Pancreas (tissue), 10 donors: ENCODE measurements around the gene S100P. TPM values are rescaled to one million over a fixed set of nuclear protein-coding genes. Genes with fewer than 3 reads are reported as not detected.
A peak's percentile ranks its signal among the peaks of the same experiment; 100 is the strongest.

ENCODE experiments used
- ATAC-seq, 4 donors: fragments of 200-7000 bp; cut with Tn5 transposase; one replicate each; pipeline versions ENCODE4 v1.8.0 to v1.9.1; 2020; ENCODE audit warnings: mild to moderate bottlenecking in 4 of 4, moderate library complexity in 4 of 4
- DNase-seq, 6 donors: peaks; one replicate each; pipeline ENCODE4 v3.0.0-alpha.2; 2020
- FAIRE-seq: peaks from 2 replicates; lab custom pipeline; 2012; peaks lifted over from hg19 to GRCh38; lab: Jason Lieb, UNC
- H3K27ac ChIP-seq, 4 donors: fragments of 200-600 bp; sonication (generic); 1 replicate in 3 of 4; 2 replicates in 1 of 4; pipeline versions ENCODE4 v1.5.0 to v1.8.0; 2020
- H3K27me3 ChIP-seq, 4 donors: fragments of 200-600 bp; one replicate each; pipeline ENCODE4 v1.8.0; 2021
- H3K36me3 ChIP-seq, 3 donors: fragments of 200-600 bp; sonication (generic) in 1 of 3; one replicate each; pipeline versions ENCODE4 v1.5.0 to v1.8.0; 2020 to 2021
- H3K4me1 ChIP-seq, 3 donors: fragments of 200-600 bp; one replicate each; pipeline ENCODE4 v1.8.0; 2021
- H3K4me3 ChIP-seq, 4 donors: fragments of 200-600 bp; sonication (generic) in 2 of 4; one replicate each; pipeline versions ENCODE4 v1.5.0 to v1.8.0; 2020 to 2021
- H3K9me3 ChIP-seq, 4 donors: fragments of 200-600 bp; one replicate each; pipeline ENCODE4 v1.8.0; 2021
- WGBS, 2 donors: extraction: QIAGEN DNeasy Blood & Tissue Kit; methylation state at CpG; one replicate each; pipeline ENCODE4 v1.1.7; 2013; 5-methylcytosine and 5-hydroxymethylcytosine counted together
- intact Hi-C, 3 donors: fragments of 100-400 bp; cut with DNase I; formaldehyde crosslinking; loops; one replicate each; pipeline versions ENCODE4 v1.11.1 to v1.14.2; 2022
- polyA plus RNA-seq, 2 donors: library from polyadenylated mRNA; stranded (reverse); fragments of 200-250 nt; gene quantifications; one replicate each; pipeline ENCODE4 v1.2.3, GENCODE V29; 2013
- total RNA-seq, 6 donors: library from RNA; stranded (reverse); fragmentation: NEBNext Ultra II Directional in 4 of 6; extraction: Animal tissue kit (Norgen Biotek cat#: 25700) in 4 of 6; gene quantifications; one replicate each; pipeline versions ENCODE4 v1.2.1 to v1.2.4, GENCODE V29; 2021 to 2023
- TF ChIP-seq, protein P1 (sequence below), 4 donors: fragments of 200-600 bp; sonication (generic) in 3 of 4; IDR thresholded peaks; one replicate each; pipeline versions ENCODE4 v1.5.0 to v1.8.0; 2021; ENCODE audit warnings: antibody characterized with exemption in 4 of 4
- donor health status: healthy with polysubstance abuse.
- donor health status: DM: no; HTN: no; CAD: no; lungs with moderate emphysema.
- donor health status: DM: no; HTN: no; CAD: no.
- donor health status: control.
- donor health status: control.
- donor health status: Bipolar disorder and iron deficiency.
- donor health status: DM: yes; HTN: yes; CAD: no.
- donor health status: DM: no; HTN: no; CAD: no.
- donor health status: DM: no; HTN: no; CAD: no.
- donor health status: DM: yes; HTN: yes; CAD: no.

Gene S100P
- total and polyA plus RNA-seq, 8 donors = 0.42 to 15.7 (median 1.5) TPM; not detected in 4

GRCh38 chr4:6658597-6659075 is 35.0 kb upstream of the S100P start:
- Histone ChIP-seq H3K4me1 (no peaks in the 10 kb centered on the region), H3K9me3 (no peaks in the 10 kb centered on the region), H3K4me3 (peak overlapping the region; percentile 10 to 31 (median 12)), H3K27ac (no peak overlapping the region), H3K36me3 (no peaks in the 10 kb centered on the region), H3K27me3 (no peaks in the 10 kb centered on the region)
- 27 to 33% methylated on average over 52 of the region's 52 CpGs for WGBS, 2 donors
- ATAC-seq (peak; percentile 35 to 87 (median 74)), FAIRE-seq (no peak), DNase-seq (peak in 2 of 6 donors; percentile 58 to 66)
- intact Hi-C loops = no loop called here
- TF ChIP-seq, protein P1, sequence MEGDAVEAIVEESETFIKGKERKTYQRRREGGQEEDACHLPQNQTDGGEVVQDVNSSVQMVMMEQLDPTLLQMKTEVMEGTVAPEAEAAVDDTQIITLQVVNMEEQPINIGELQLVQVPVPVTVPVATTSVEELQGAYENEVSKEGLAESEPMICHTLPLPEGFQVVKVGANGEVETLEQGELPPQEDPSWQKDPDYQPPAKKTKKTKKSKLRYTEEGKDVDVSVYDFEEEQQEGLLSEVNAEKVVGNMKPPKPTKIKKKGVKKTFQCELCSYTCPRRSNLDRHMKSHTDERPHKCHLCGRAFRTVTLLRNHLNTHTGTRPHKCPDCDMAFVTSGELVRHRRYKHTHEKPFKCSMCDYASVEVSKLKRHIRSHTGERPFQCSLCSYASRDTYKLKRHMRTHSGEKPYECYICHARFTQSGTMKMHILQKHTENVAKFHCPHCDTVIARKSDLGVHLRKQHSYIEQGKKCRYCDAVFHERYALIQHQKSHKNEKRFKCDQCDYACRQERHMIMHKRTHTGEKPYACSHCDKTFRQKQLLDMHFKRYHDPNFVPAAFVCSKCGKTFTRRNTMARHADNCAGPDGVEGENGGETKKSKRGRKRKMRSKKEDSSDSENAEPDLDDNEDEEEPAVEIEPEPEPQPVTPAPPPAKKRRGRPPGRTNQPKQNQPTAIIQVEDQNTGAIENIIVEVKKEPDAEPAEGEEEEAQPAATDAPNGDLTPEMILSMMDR (IDR thresholded peaks at IDR 0.05) = no peak

DNA sequence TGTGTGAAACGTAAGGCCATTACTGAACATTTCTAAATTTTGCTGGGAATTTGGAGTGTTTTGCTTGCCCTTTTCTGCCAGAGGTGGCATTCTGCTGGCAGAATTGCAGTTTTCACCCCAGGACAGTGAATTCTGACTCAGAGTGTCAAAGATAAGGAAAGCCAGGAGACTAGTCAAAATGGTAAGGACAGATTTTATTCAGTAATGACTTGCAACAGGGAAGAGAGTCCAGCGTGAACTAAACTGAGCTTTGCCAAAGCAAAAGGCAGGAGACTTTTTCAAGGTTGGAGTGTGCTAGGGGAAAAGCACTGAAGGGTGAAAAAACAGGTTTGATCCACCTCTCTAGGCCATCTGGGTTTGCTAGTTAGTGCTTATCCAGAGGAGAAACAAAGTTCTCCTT is 33.8 kb upstream of the S100P start:
- no peak for ATAC-seq
- Histone ChIP-seq H3K36me3 (no peaks in the 10 kb centered on the region), H3K4me1 (no peaks in the 10 kb centered on the region), H3K27ac (no peak overlapping the region), H3K9me3 (no peaks in the 10 kb centered on the region), H3K27me3 (no peaks in the 10 kb centered on the region), H3K4me3 (no peak overlapping the region)
- 83 to 95% methylated on average over 2 of the region's 2 CpGs for WGBS, 2 donors
- intact Hi-C loops = no loop called here
- TF ChIP-seq, protein P1 (IDR thresholded peaks at IDR 0.05) = no peak
- no peak for DNase-seq
- no peak for FAIRE-seq

GRCh38 chr4:6660430-6660829 is 33.2 kb upstream of the S100P start:
- intact Hi-C loops = no loop called here
- TF ChIP-seq, protein P1 (IDR thresholded peaks at IDR 0.05) = no peak
- H3K27ac ChIP-seq = no peak overlapping the region
- ATAC-seq (no peak), FAIRE-seq (no peak), DNase-seq (no peak)
- H3K4me1 ChIP-seq = no peaks in the 10 kb centered on the region
- no peaks in the 10 kb centered on the region for H3K36me3 ChIP-seq
- H3K9me3 ChIP-seq = no peaks in the 10 kb centered on the region
- WGBS, 2 donors = 91 to 97% methylated on average over 3 of the region's 3 CpGs
- no peak overlapping the region for H3K4me3 ChIP-seq
- no peaks in the 10 kb centered on the region for H3K27me3 ChIP-seq

GRCh38 chr4:6662591-6662990 is 31.1 kb upstream of the S100P start:
- Histone ChIP-seq H3K4me1 (no peaks in the 10 kb centered on the region), H3K9me3 (no peaks in the 10 kb centered on the region), H3K27me3 (no peaks in the 10 kb centered on the region), H3K4me3 (no peak overlapping the region), H3K36me3 (no peaks in the 10 kb centered on the region), H3K27ac (no peak overlapping the region)
- FAIRE-seq (no peak), ATAC-seq (no peak), DNase-seq (no peak)
- TF ChIP-seq, protein P1 (IDR thresholded peaks at IDR 0.05) = no peak
- intact Hi-C loops = no loop called here
- WGBS, 2 donors = 89 to 93% methylated on average over 3 of the region's 3 CpGs

- Histone ChIP-seq H3K4me1 (no peaks in the 10 kb centered on the region), H3K9me3 (no peaks in the 10 kb centered on the region), H3K27ac (no peak overlapping the region), H3K4me3 (peak overlapping the region in 2 of 4 donors; percentile 18 to 36), H3K27me3 (no peaks in the 10 kb centered on the region), H3K36me3 (no peaks in the 10 kb centered on the region)
- TF ChIP-seq, protein P1 (IDR thresholded peaks at IDR 0.05) = no peak
- FAIRE-seq = no peak
- ATAC-seq = peak in 3 of 4 donors; percentile 33 to 43 (median 38)
- intact Hi-C loops = no loop called here
- 14 to 16% methylated on average over 47 to 55 of the region's 55 CpGs for WGBS, 2 donors
- DNase-seq = no peak
These were observed 29.9 kb upstream of the S100P start for GRCh38 chr4:6663596-6664393.
